Measurements from ENCODE around the gene ZDBF2.
A peak's percentile ranks its signal among the peaks of the same experiment; 100 is the strongest.
"Not testable (repeated sequence)": the region's sequence is repeated elsewhere in the genome, so short reads cannot be mapped to it uniquely, and the experiment has no call there.

ZDBF2 gene

DNA sequence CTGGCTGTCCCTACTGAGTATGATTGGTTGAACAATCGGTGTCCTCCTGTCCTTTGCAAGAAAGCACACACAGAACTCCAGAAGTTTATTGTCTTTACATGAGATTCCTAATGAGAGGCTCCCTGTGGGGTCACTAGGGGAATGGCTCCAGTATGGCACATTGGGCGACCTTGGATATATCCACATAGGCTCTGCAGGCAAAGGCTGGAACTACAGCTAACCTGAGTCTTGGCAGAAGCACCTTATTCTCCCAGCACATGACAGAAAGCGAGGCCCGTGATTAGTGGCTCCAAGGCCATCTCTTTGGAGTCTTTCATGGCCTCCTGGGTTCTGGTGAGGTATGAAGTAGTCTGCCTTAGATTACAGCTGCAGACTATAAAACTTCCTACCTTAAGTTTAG is 49.0 kb downstream of the ZDBF2 start:
- DNase-seq (ENCODE audit: low read depth, low spot score) = peak; percentile 33

DNA sequence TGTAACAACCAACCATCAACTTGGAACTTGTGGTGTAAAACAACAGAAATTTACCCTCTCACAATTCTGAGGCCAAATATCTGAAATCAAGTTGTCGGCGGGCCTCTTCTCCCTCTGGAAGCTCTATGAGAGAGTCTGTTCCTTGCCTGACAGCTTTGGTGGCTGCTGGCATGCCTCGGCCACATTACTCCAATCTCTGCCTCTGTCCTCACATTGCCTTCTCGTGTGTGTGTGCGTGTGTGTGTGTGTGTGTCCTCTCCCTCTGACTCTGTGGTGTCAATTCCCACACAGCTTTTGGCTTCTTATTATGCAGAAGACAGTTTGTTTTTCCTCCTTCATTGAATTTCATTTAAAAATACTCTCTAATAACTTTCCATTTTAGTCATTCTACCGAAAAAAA is 50.4 kb downstream of the ZDBF2 start:
- DNase-seq (ENCODE audit: low read depth, low spot score) = no peak

DNA sequence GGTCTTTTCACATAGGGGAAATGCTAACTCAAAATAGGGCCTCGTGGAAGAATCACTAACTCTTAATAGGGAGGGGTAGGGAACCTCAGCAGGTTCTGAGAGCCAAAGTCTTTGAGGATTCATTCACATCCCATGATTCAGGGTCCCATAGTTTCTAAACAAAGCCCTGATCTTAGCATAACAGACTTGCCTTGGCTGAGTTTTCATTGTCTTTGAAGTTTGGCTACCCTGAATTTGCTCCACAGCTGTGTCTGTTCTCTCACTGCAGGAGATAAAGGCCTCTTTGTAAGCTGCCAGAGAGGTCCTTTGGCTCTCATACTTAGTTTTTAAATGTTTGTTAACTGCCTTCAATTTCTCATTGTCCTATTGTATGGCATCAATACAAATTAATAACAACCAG is 54.5 kb downstream of the ZDBF2 start:
- peak; percentile 23 for DNase-seq (ENCODE audit: low read depth, low spot score)

DNA sequence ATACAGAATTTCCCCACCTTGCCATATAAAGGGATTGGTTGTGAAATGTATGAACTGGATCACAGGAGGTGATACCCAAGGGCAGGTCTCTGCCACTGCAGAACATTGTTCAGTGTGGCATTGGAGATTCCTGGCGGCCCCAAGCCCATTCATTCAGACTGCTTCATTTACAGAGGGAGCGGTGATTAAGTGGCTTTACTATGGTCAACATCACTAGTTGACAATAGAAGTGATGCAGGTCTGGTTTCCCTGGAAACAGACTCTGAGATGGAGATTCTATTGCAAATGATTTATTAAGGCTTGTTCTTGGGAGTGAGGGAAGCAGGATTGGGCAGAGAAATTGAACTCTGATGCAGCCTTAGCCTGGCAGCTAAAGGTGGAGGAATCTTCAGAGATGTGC is 62.4 kb downstream of the ZDBF2 start:
- no peak for DNase-seq (ENCODE audit: low read depth, low spot score)

DNA sequence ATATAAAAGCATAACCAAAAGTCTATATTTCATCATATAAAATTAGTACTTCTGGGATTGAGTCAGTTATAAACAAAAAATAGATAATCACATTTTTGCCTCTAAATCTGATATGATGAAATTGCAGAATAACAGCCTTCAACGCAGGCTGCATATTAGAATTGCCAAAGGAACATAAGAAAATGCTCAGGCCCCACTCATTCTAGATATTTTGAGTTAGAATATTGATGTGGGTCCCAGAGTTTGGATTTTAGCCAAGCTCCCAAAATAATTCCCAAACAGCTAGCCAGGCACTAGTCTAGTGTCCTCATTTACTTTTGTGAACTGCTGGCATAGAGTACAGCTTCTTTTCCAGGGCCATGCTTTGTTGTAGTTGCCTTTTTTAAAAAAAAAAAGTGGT is 63.5 kb downstream of the ZDBF2 start:
- no peak for DNase-seq (ENCODE audit: low read depth, low spot score)

DNA sequence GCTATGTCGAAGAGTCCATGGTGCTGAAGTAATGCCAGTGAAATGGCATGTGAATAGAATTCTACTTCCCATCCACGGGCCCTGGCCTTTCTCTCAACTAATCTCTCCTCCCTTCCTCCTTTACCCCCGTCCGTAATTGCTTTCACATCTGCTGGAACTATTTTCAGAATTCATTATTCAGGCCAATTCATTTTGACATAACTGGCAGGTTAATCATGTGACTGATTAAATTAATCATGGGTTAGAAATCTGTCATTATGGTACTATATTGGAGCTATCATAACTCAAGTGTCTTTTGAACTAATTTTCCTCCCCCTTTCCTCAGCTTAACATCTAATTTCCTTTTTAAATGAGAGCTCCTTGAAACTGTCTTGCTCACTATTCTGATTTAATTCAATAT is 66.9 kb downstream of the ZDBF2 start:
- no peak for DNase-seq (ENCODE audit: low read depth, low spot score)

DNA sequence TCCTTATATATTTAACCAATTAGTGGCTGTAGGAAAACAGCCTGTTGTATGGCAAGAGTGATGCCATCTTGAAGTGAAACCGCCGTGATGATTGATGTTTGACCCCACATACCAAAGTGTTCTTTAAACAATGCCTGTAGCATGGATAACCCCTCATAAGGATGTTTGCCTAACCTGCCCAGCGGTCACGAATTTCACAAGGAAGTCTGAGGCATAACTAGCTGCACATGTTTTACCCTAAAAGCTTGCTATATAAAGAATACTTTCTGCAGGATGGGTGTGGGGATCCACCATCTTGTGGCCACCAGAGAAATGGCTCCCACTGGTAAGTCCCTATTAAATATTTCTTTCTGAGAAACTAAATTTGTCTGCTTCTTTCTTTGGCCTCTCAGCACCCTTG is 68.7 kb downstream of the ZDBF2 start:
- DNase-seq (ENCODE audit: low read depth, low spot score) = no peak

GRCh38 chr2:206343816-206344215 is 69.4 kb downstream of the ZDBF2 start:
- DNase-seq (ENCODE audit: low read depth, low spot score) = no peak

DNA sequence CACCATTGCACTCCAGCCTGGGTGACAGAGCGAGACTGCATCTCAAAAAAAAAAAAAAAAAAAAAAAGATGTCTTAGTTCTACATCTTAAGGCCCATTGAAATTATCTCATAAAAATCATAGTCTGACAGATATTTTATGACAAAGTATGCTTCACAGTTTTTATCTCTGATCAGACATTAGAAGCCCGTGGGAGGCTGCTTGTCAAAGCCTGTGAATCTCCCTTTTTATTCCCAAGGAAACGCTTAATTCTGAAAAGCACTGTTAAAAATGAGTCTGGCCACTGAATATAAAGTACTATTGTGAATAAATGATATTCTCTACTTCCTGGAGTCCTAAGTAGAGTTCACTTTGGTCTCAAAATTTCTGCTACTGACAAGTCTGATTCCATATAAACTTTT is 71.1 kb downstream of the ZDBF2 start:
- no peak for DNase-seq (ENCODE audit: low read depth, low spot score)

DNA sequence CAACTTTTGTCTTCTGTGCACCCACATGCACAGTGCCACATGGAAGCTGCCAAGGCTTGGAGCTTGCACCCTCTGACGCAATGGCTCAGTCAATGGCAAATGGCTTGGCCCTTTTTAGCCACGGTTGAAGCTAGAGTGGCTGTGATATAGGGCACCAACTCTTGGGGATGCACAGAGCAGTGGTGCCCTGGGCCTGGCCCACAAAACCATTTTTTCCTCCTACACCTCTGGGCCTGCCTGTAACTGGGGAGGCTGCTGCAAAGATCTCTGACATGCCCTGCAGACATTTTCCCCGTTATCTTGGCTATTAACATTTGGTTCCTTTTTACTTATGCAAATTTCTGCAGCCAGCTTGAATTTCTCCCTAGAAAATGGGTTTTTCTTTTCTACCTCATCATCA is 74.9 kb downstream of the ZDBF2 start:
- DNase-seq (ENCODE audit: low read depth, low spot score) = no peak

GRCh38 chr2:206352571-206352970 is 78.1 kb downstream of the ZDBF2 start:
- no peak for DNase-seq (ENCODE audit: low read depth, low spot score)

GRCh38 chr2:206353685-206354084 is 79.2 kb downstream of the ZDBF2 start:
- DNase-seq (ENCODE audit: low read depth, low spot score) = no peak

DNA sequence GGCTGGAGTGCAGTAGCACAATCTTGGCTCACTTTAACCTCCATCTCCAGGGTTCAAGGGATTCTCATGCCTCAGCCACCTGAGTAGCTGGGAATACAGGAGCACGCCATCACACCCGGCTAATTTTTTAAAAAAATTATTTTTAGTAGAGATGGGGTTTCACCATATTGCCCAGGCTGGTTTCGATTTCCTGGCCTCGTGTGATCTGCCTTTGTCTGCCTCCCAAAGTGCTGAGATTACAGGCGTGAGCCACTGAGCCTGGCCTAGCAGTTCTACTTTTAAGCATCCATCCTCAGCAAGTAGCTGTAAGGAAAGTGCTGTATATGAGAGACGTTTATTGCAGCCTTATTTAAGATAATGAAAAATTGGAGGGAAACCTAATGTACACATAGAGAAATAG is 79.7 kb downstream of the ZDBF2 start:
- DNase-seq (ENCODE audit: low read depth, low spot score) = no peak

DNA sequence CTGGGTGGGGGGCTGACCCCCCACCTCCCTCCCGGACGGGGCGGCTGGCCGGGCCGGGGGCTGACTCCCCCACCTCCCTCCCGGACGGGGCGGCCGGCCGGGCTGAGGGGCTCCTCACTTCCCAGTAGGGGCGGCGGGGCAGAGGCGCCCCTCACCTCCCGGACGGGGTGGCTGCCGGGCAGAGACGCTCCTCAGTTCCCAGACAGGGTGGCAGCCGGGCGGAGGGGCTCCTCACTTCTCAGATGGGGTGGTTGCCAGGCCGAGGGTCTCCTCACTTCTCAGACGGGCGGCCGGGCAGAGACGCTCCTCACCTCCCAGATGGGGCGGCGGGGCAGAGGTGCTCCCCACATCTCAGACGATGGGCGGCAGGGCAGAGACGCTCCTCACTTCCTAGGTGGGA is 82.4 kb downstream of the ZDBF2 start:
- DNase-seq (ENCODE audit: low read depth, low spot score) = not testable (repeated sequence)

- not testable (repeated sequence) for DNase-seq (ENCODE audit: low read depth, low spot score)
Measured at GRCh38 chr2:206360840-206361239, 86.4 kb downstream of the ZDBF2 start.

DNA sequence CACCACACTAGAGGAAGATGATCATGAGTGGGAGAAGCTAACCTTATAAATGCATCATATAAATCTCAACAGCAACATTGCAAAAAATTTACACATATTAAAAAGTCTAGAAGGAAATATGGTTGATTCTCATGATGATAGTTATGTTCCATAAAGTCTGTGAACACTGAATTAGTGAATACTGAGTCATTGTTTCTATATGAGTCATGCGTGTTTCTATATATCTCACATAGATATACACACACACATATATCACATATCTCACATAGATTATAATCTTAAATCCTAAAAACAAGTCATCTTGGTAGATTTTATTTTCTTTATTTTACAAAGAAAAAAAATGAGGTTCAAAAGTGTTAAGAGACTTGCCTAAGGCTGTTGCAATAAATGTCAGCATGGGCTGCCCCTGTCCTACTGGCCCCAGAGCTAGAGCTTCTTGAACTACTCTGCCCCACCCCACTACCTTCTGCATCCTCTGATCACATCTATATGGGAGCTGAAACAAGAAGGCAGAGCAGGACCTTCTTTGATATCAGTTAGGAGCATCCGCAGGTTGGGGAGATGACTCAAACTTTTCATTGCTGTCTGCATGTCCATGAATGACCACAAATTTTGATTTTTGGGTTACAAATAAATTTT is 87.1 kb downstream of the ZDBF2 start:
- no peak for DNase-seq (ENCODE audit: low read depth, low spot score)

Data from iPS DF 19.7 (cell line).